B cell (primary cell): ENCODE data around the gene AIG1. TPM values are rescaled to one million over a fixed set of nuclear protein-coding genes. Genes with fewer than 3 reads are reported as not detected.

Experiments
- ATAC-seq: fragments of 200-7000 bp; cut with Tn5 transposase; one replicate; pipeline ENCODE4 v1.10.0; 2021; ENCODE audit warnings: low read depth, mild to moderate bottlenecking, moderate number of reproducible peaks, moderate library complexity
- CTCF ChIA-PET: fragments of 350-600 bp; sonication (Branson Sonifier 250); formaldehyde crosslinking; loops from one replicate; lab custom pipeline; 2021; ENCODE audit warnings: antibody characterized with exemption, inconsistent platforms; lab: Charles Lee
- POLR2A ChIA-PET: fragments of 350-600 bp; sonication (Branson Sonifier 250); formaldehyde crosslinking; loops from one replicate; lab custom pipeline; 2021; ENCODE audit warnings: antibody characterized with exemption; lab: Charles Lee
- DNase-seq: peaks from one replicate; pipeline ENCODE4 v3.0.0; 2013
- H2AFZ ChIP-seq: 2 replicates; pipeline ENCODE4 v1.6.1; 2012; ENCODE audit warnings: mild to moderate bottlenecking, low read depth, low read length; ENCODE audit not compliant: insufficient read depth, poor library complexity, severe bottlenecking
- H3K27ac ChIP-seq, 2 donors: 1 replicate in 1 of 2; 2 replicates in 1 of 2; pipeline ENCODE4 v1.5.1; 2012 to 2013; ENCODE audit warnings: low read length in 2 of 2, mild to moderate bottlenecking in 2 of 2, moderate library complexity in 1 of 2
- H3K27me3 ChIP-seq, 4 experiments: fragments of 200-600 bp in 1 of 4; sonication (generic) in 1 of 4; replicated peaks in 1 of 4; 1 replicate in 2 of 4; 2 replicates in 2 of 4; pipeline versions ENCODE4 v1.6.1 to v1.7.0; 2013 to 2016; ENCODE audit warnings: low read length in 3 of 4, mild to moderate bottlenecking in 2 of 4, mixed read lengths in 1 of 4, moderate library complexity in 1 of 4; ENCODE audit not compliant: insufficient read depth in 4 of 4, control insufficient read depth in 3 of 4; ENCODE audit errors: control extremely low read depth in 1 of 4
- H3K36me3 ChIP-seq, 2 experiments: replicated peaks in 1 of 2; 1 replicate in 1 of 2; 2 replicates in 1 of 2; pipeline versions ENCODE4 v1.6.1 to v1.7.1; 2013; ENCODE audit warnings: low read length in 1 of 2; ENCODE audit not compliant: insufficient read depth in 2 of 2, control insufficient read depth in 1 of 2; ENCODE audit errors: control extremely low read depth in 1 of 2, extremely low read depth in 1 of 2
- H3K4me1 ChIP-seq, 2 donors: fragments of 200-600 bp in 1 of 2; sonication (generic) in 1 of 2; 1 replicate in 1 of 2; 2 replicates in 1 of 2; pipeline versions ENCODE4 v1.5.1 to v1.6.1; 2013 to 2017; ENCODE audit warnings: low read length in 2 of 2; ENCODE audit not compliant: control insufficient read depth in 2 of 2, insufficient read depth in 2 of 2
- H3K4me2 ChIP-seq: replicated peaks from 2 replicates; pipeline ENCODE3; 2012; ENCODE audit warnings: mild to moderate bottlenecking, low read depth, low read length; ENCODE audit not compliant: poor library complexity, severe bottlenecking
- H3K4me3 ChIP-seq, 5 experiments: fragments of 200-600 bp in 1 of 5; sonication (generic) in 1 of 5; 1 replicate in 3 of 5; 2 replicates in 2 of 5; pipeline versions ENCODE4 v1.5.1 to v1.7.0; 2011 to 2016; ENCODE audit warnings: low read length in 4 of 5, mild to moderate bottlenecking in 4 of 5, low read depth in 2 of 5, control low read depth in 1 of 5, moderate library complexity in 1 of 5; ENCODE audit not compliant: insufficient read depth in 1 of 5; ENCODE audit errors: control extremely low read depth in 1 of 5, extremely low read depth in 1 of 5
- H3K79me2 ChIP-seq: fragments of 200-600 bp; sonication (generic); one replicate; pipeline ENCODE4 v1.6.0; 2016; ENCODE audit warnings: low read length; ENCODE audit not compliant: control insufficient read depth, insufficient read depth
- H3K9ac ChIP-seq: fragments of 200-600 bp; sonication (generic); 2 replicates; pipeline ENCODE4 v1.6.1; 2017; ENCODE audit warnings: mild to moderate bottlenecking, low read length, moderate library complexity
- H3K9me3 ChIP-seq, 3 donors: one replicate each; pipeline versions ENCODE4 v1.6.1 to v1.7.1; 2013; ENCODE audit warnings: low read length in 2 of 3; ENCODE audit not compliant: control insufficient read depth in 2 of 3, insufficient read depth in 1 of 3; ENCODE audit errors: control extremely low read depth in 1 of 3
- H4K20me1 ChIP-seq: 2 replicates; pipeline ENCODE4 v1.6.0; 2012; ENCODE audit warnings: mild to moderate bottlenecking, low read length; ENCODE audit not compliant: insufficient read depth, control insufficient read depth, poor library complexity, severe bottlenecking
- H3K27ac Mint-ChIP-seq: one replicate; pipeline ENCODE4 v1.8.0; 2021; ENCODE audit warnings: mixed read lengths
- H3K27me3 Mint-ChIP-seq: one replicate; pipeline ENCODE4 v1.8.0; 2021; ENCODE audit warnings: mixed read lengths
- H3K4me1 Mint-ChIP-seq: one replicate; pipeline ENCODE4 v1.8.0; 2021; ENCODE audit warnings: mixed read lengths
- H3K4me3 Mint-ChIP-seq: one replicate; pipeline ENCODE4 v1.8.0; 2021; ENCODE audit warnings: mixed read lengths
- H3K9me3 Mint-ChIP-seq: one replicate; pipeline ENCODE4 v1.8.0; 2022; ENCODE audit warnings: mixed read lengths; ENCODE audit not compliant: insufficient read depth
- EZH2 ChIP-seq: IDR thresholded peaks from 2 replicates; pipeline ENCODE4 v1.6.1; 2012; ENCODE audit warnings: borderline replicate concordance, low read depth, mild to moderate bottlenecking, moderate library complexity, low read length; ENCODE audit not compliant: insufficient read depth, poor library complexity, severe bottlenecking
- WGBS: methylation state at CpG from one replicate; pipeline ENCODE4 v1.1.5; 2013; ENCODE audit warnings: missing lambda C conversion rate; ENCODE audit not compliant: insufficient coverage; 5-methylcytosine and 5-hydroxymethylcytosine counted together
- intact Hi-C: fragments of 100-400 bp; cut with micrococcal nuclease; formaldehyde crosslinking; loops from one replicate; pipeline ENCODE4 v1.10.0; 2022
- polyA plus RNA-seq: library from polyadenylated mRNA; depleted of rRNA; stranded (reverse); fragments of >200 nt; gene quantifications from 2 replicates; pipeline ENCODE4 v1.2.3, GENCODE V29; 2012
- total RNA-seq, 2 donors: library from RNA; stranded (reverse); fragments of 120-200 nt in 1 of 2; gene quantifications; 1 replicate in 1 of 2; 2 replicates in 1 of 2; pipeline versions ENCODE4 v1.2.3 to v1.2.4, GENCODE V29; 2013 to 2022
- TF ChIP-seq, protein P1 (sequence below): fragments of 200-600 bp; IDR thresholded peaks from one replicate; pipeline ENCODE4 v1.8.0; 2022; ENCODE audit warnings: antibody characterized with exemption, mild to moderate bottlenecking

AIG1 gene
- total and polyA plus RNA-seq, 2 donors (not counting 1 experiment from before 2014, with no cell fraction given): 7.0 to 9.0 TPM

DNA sequence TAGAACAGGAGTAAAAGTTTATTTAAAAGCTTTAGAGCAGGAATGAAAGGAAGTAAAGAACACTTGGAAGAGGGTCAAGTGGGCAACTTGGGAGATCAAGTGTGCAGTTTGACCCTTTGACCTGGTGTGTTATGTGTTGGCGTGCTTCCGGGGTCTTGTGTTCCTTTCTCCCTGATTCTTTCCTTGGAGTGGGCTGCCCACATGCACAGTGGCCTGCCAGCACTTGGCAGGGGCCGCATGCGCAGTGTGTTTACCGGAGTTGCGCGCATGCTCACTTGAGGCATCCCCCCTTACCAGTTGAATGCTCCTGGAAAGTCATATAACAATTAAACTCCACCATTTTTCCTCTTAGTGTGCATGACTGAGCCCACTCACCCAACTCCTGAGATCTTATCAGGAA lies 229.5 kb downstream of the AIG1 start:
- H3K4me3 Mint-ChIP-seq: no peak overlapping the region
- WGBS: 90% methylated on average over 7 of the region's 7 CpGs
- POLR2A ChIA-PET: no interaction called here

DNA sequence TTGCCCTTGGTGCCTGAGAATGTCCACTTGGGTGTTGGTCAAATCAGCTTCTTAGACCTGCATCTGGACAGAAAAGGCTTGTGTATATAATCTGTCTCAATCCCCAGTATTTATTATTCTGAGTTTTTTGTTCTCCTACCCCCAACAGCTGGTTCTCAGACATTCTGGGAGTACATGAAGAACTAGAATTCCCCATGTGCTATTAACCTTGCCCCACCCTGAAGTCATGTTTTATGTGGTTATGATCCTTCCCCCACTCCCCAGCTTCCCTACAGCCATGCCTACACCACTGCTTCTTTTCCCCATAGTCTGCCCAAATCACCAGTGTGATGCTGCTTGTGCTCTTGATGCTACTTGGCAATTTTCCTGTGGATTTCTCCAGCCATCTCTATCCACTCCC lies 232.8 kb downstream of the AIG1 start:
- Mint-ChIP-seq H3K4me1 (no peaks in the 10 kb centered on the region), H3K9me3 (no peaks in the 10 kb centered on the region), H3K4me3 (no peak overlapping the region), H3K27me3 (no peaks in the 10 kb centered on the region), H3K27ac (no peak overlapping the region)
- Histone ChIP-seq H2AFZ (no peak overlapping the region), H3K9me3 (no peaks in the 10 kb centered on the region), H3K27me3 (no peaks in the 10 kb centered on the region), H3K4me1 (no peaks in the 10 kb centered on the region), H3K36me3 (no peaks in the 10 kb centered on the region), H3K79me2 (no peaks in the 10 kb centered on the region), H3K4me2 (no peak overlapping the region), H3K9ac (no peak overlapping the region), H3K27ac (no peak overlapping the region), H4K20me1 (no peaks in the 10 kb centered on the region), H3K4me3 (no peak overlapping the region)
- ATAC-seq (no peak), DNase-seq (no peak)
- intact Hi-C loops: no loop called here
- CTCF ChIA-PET: no interaction called here
- TF ChIP-seq, protein P1, sequence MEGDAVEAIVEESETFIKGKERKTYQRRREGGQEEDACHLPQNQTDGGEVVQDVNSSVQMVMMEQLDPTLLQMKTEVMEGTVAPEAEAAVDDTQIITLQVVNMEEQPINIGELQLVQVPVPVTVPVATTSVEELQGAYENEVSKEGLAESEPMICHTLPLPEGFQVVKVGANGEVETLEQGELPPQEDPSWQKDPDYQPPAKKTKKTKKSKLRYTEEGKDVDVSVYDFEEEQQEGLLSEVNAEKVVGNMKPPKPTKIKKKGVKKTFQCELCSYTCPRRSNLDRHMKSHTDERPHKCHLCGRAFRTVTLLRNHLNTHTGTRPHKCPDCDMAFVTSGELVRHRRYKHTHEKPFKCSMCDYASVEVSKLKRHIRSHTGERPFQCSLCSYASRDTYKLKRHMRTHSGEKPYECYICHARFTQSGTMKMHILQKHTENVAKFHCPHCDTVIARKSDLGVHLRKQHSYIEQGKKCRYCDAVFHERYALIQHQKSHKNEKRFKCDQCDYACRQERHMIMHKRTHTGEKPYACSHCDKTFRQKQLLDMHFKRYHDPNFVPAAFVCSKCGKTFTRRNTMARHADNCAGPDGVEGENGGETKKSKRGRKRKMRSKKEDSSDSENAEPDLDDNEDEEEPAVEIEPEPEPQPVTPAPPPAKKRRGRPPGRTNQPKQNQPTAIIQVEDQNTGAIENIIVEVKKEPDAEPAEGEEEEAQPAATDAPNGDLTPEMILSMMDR: no peak
- no peak for TF ChIP-seq EZH2
- POLR2A ChIA-PET: no interaction called here

More for the DNA sequence above, 229.5 kb downstream of the AIG1 start:
- Histone ChIP-seq H3K4me2 (no peak overlapping the region), H3K79me2 (no peaks in the 10 kb centered on the region), H3K9me3 (no peaks in the 10 kb centered on the region), H3K36me3 (no peaks in the 10 kb centered on the region), H3K4me1 (no peaks in the 10 kb centered on the region), H3K4me3 (no peak overlapping the region), H3K9ac (no peak overlapping the region), H4K20me1 (no peaks in the 10 kb centered on the region), H2AFZ (no peak overlapping the region), H3K27me3 (no peaks in the 10 kb centered on the region), H3K27ac (no peak overlapping the region)
- Mint-ChIP-seq H3K4me1 (no peaks in the 10 kb centered on the region), H3K27me3 (no peaks in the 10 kb centered on the region), H3K27ac (no peak overlapping the region), H3K9me3 (no peaks in the 10 kb centered on the region)
- ATAC-seq (no peak), DNase-seq (no peak)
- CTCF ChIA-PET: interaction anchor here (1.3 kb wide), 1 partner anchor 139 kb away, joined by 3 read pairs; no protein-coding TSS in a partner anchor
- intact Hi-C loops: no loop called here
- TF ChIP-seq, protein P1: no peak
- TF ChIP-seq EZH2: no peak
